ENCODE measurements around the gene XPC.

The XPC gene

GRCh38 chr3:14140668-14141067 is 37.7 kb downstream of the XPC start:
- DNase-seq (ENCODE audit: low read depth, low spot score): no peak
- no peak overlapping the region for H3K4me3 ChIP-seq (ENCODE audit: low read length)

- no peak for DNase-seq (ENCODE audit: low read depth, low spot score)
- no peak overlapping the region for H3K4me3 ChIP-seq (ENCODE audit: low read length)
These were observed 38.6 kb downstream of the XPC start for GRCh38 chr3:14139771-14140170.

GRCh38 chr3:14138878-14139655 is 39.3 kb downstream of the XPC start:
- H3K4me3 ChIP-seq (ENCODE audit: low read length): no peak overlapping the region
- DNase-seq (ENCODE audit: low read depth, low spot score): no peak

- no peak for DNase-seq (ENCODE audit: low read depth, low spot score)
- H3K4me3 ChIP-seq (ENCODE audit: low read length): no peak overlapping the region
These were observed 40.1 kb downstream of the XPC start for GRCh38 chr3:14138109-14138877.

GRCh38 chr3:14137445-14137844 is 41.0 kb downstream of the XPC start:
- H3K4me3 ChIP-seq (ENCODE audit: low read length): no peak overlapping the region
- no peak for DNase-seq (ENCODE audit: low read depth, low spot score)

GRCh38 chr3:14137004-14137403 is 41.4 kb downstream of the XPC start:
- H3K4me3 ChIP-seq (ENCODE audit: low read length): no peak overlapping the region
- no peak for DNase-seq (ENCODE audit: low read depth, low spot score)

- DNase-seq (ENCODE audit: low read depth, low spot score): no peak
- no peak overlapping the region for H3K4me3 ChIP-seq (ENCODE audit: low read length)
These were observed 42.8 kb downstream of the XPC start for GRCh38 chr3:14135581-14135980.

GRCh38 chr3:14134291-14134690 is 44.1 kb downstream of the XPC start:
- DNase-seq (ENCODE audit: low read depth, low spot score): no peak
- no peak overlapping the region for H3K4me3 ChIP-seq (ENCODE audit: low read length)

GRCh38 chr3:14133876-14134275 is 44.5 kb downstream of the XPC start:
- no peak overlapping the region for H3K4me3 ChIP-seq (ENCODE audit: low read length)
- no peak for DNase-seq (ENCODE audit: low read depth, low spot score)

- DNase-seq (ENCODE audit: low read depth, low spot score): no peak
- H3K4me3 ChIP-seq (ENCODE audit: low read length): no peak overlapping the region
These were observed 45.1 kb downstream of the XPC start for GRCh38 chr3:14133188-14133800.

GRCh38 chr3:14132689-14133088 is 45.7 kb downstream of the XPC start:
- no peak for DNase-seq (ENCODE audit: low read depth, low spot score)
- no peak overlapping the region for H3K4me3 ChIP-seq (ENCODE audit: low read length)

- no peak for DNase-seq (ENCODE audit: low read depth, low spot score)
These were observed 46.3 kb downstream of the XPC start for GRCh38 chr3:14132120-14132519.

GRCh38 chr3:14131134-14131533 is 47.3 kb downstream of the XPC start:
- no peak for DNase-seq (ENCODE audit: low read depth, low spot score)

More at GRCh38 chr3:14132120-14132519, 46.3 kb downstream of the XPC start:
- H3K4me3 ChIP-seq (ENCODE audit: low read length): no peak overlapping the region

GRCh38 chr3:14130707-14131106 is 47.7 kb downstream of the XPC start:
- H3K4me3 ChIP-seq (ENCODE audit: low read length): no peak overlapping the region
- DNase-seq (ENCODE audit: low read depth, low spot score): no peak

More at GRCh38 chr3:14131134-14131533, 47.3 kb downstream of the XPC start:
- H3K4me3 ChIP-seq (ENCODE audit: low read length): no peak overlapping the region

GRCh38 chr3:14130230-14130629 is 48.2 kb downstream of the XPC start:
- H3K4me3 ChIP-seq (ENCODE audit: low read length): no peak overlapping the region
- no peak for DNase-seq (ENCODE audit: low read depth, low spot score)

- no peak overlapping the region for H3K4me3 ChIP-seq (ENCODE audit: low read length)
- no peak for DNase-seq (ENCODE audit: low read depth, low spot score)
These were observed 49.1 kb downstream of the XPC start for GRCh38 chr3:14129296-14129695.

- DNase-seq (ENCODE audit: low read depth, low spot score): no peak
- H3K4me3 ChIP-seq (ENCODE audit: low read length): no peak overlapping the region
These were observed 49.7 kb downstream of the XPC start for GRCh38 chr3:14128724-14129123.

GRCh38 chr3:14127516-14128161 is 50.8 kb downstream of the XPC start:
- no peak for DNase-seq (ENCODE audit: low read depth, low spot score)
- H3K4me3 ChIP-seq (ENCODE audit: low read length): no peak overlapping the region

- DNase-seq (ENCODE audit: low read depth, low spot score): no peak
- H3K4me3 ChIP-seq (ENCODE audit: low read length): no peak overlapping the region
These were observed 51.4 kb downstream of the XPC start for GRCh38 chr3:14126887-14127505.

Measured in Jurkat, Clone E6-1 (cell line).